Neural cell (in vitro differentiated cells): Measurements from ENCODE around the gene NDUFA8.

Experiments
- CTCF ChIP-seq: fragments of 450-650 bp; IDR thresholded peaks from 2 replicates; pipeline ENCODE4 v1.5.1; 2014; ENCODE audit warnings: antibody characterized with exemption, mild to moderate bottlenecking, moderate library complexity; ENCODE audit not compliant: poor library complexity, severe bottlenecking
- EP300 ChIP-seq: fragments of 450-650 bp; conservative IDR thresholded peaks from 2 replicates; pipeline ENCODE4 v1.6.1; 2014; ENCODE audit warnings: antibody characterized with exemption, mild to moderate bottlenecking, moderate library complexity; ENCODE audit not compliant: poor library complexity, severe bottlenecking
- EZH2 ChIP-seq: fragments of 200-600, 300-800 bp; shearing (Covaris generic), sonication (generic); IDR thresholded peaks from 2 replicates; pipeline ENCODE4 v1.6.1; 2014; ENCODE audit warnings: antibody characterized with exemption, low read length, borderline replicate concordance, mild to moderate bottlenecking; ENCODE audit not compliant: insufficient read depth, poor library complexity, severe bottlenecking
- MXI1 ChIP-seq: fragments of 450-650 bp; conservative IDR thresholded peaks from 2 replicates; pipeline ENCODE4 v1.6.1; 2014; ENCODE audit warnings: antibody characterized with exemption, mild to moderate bottlenecking; ENCODE audit not compliant: poor library complexity, severe bottlenecking
- POLR2AphosphoS5 ChIP-seq: IDR thresholded peaks from 2 replicates; pipeline ENCODE4 v1.6.1; 2012
- RAD21 ChIP-seq: fragments of 450-650 bp; conservative IDR thresholded peaks from 2 replicates; pipeline ENCODE4 v1.6.1; 2014; ENCODE audit warnings: antibody characterized with exemption, mild to moderate bottlenecking, moderate library complexity
- REST ChIP-seq: IDR thresholded peaks from 2 replicates; pipeline ENCODE4 v1.6.1; 2012; ENCODE audit warnings: borderline replicate concordance
- SMC3 ChIP-seq: fragments of 450-650 bp; conservative IDR thresholded peaks from 2 replicates; pipeline ENCODE4 v1.6.1; 2014; ENCODE audit warnings: antibody characterized with exemption, mild to moderate bottlenecking, moderate library complexity; ENCODE audit not compliant: poor library complexity
- TAF1 ChIP-seq: IDR thresholded peaks from 2 replicates; pipeline ENCODE4 v1.6.1; 2012; ENCODE audit warnings: low read depth

- TF ChIP-seq CTCF (no peak), TAF1 (no peak), MXI1 (no peak), POLR2AphosphoS5 (no peak), EZH2 (no peak), EP300 (no peak), REST (no peak), SMC3 (no peak), RAD21 (no peak)
Measured at GRCh38 chr9:122190597-122191381, 31.2 kb upstream of the NDUFA8 start.
